HFF-Myc (cell line): Measurements from ENCODE around the gene SNX17.

Experiments used
- DNase-seq: peaks from one replicate; pipeline ENCODE4 v3.0.0-alpha.2; 2011; ENCODE audit warnings: low read depth; ENCODE audit errors: extremely low read depth
- H3K4me3 ChIP-seq: replicated peaks from 2 replicates; pipeline ENCODE4 v1.5.1; 2011; ENCODE audit warnings: low read depth, mild to moderate bottlenecking, control low read depth, low read length
- CTCF ChIP-seq: IDR thresholded peaks from 2 replicates; pipeline ENCODE4 v1.5.1; 2012; ENCODE audit warnings: mild to moderate bottlenecking, low read depth, low read length, control low read depth; ENCODE audit errors: missing control alignments

The SNX17 gene

GRCh38 chr2:27353762-27354596 lies 16.4 kb upstream of the SNX17 start:
- no peak for DNase-seq
- peak overlapping the region; percentile 8; the same call in 1 of the 2 replicates for H3K4me3 ChIP-seq
- TF ChIP-seq CTCF: no peak

- no peak for TF ChIP-seq CTCF
- H3K4me3 ChIP-seq: peak overlapping the region; percentile 8
Measured at GRCh38 chr2:27354597-27354927, 15.9 kb upstream of the SNX17 start.

GRCh38 chr2:27356056-27356381 lies 14.4 kb upstream of the SNX17 start:
- DNase-seq: no peak
- no peak for TF ChIP-seq CTCF
- peak overlapping the region; percentile 84 for H3K4me3 ChIP-seq

More at GRCh38 chr2:27354597-27354927, 15.9 kb upstream of the SNX17 start:
- no peak for DNase-seq

- H3K4me3 ChIP-seq: peak within 1 kb of the TSS; percentile 84
- TF ChIP-seq CTCF: no peak
- DNase-seq: peak; percentile 96
Measured at GRCh38 chr2:27356382-27357181, 13.8 kb upstream of the SNX17 start, which contains the start of gene GTF3C2. GTF3C2 (minus strand) TSS chr2:27356764; CDS start chr2:27343554, 13,210 bp downstream.

- no peak for TF ChIP-seq CTCF
- no peak for DNase-seq
- no peak overlapping the region for H3K4me3 ChIP-seq
Measured at GRCh38 chr2:27362678-27363420, 7.6 kb upstream of the SNX17 start.

GRCh38 chr2:27363933-27364332 lies 6.5 kb upstream of the SNX17 start:
- TF ChIP-seq CTCF: no peak
- DNase-seq: no peak
- H3K4me3 ChIP-seq: no peak overlapping the region
